Mucosa of descending colon (tissue), 3 donors: ENCODE data around the gene PANK4. TPM values are rescaled to one million over a fixed set of nuclear protein-coding genes. Genes with fewer than 3 reads are reported as not detected.

Experiments
- ATAC-seq: fragments of 200-7000 bp; cut with Tn5 transposase; one replicate; pipeline ENCODE4 v1.9.1; 2020; ENCODE audit warnings: mild to moderate bottlenecking, moderate library complexity
- DNase-seq, 3 donors: peaks; one replicate each; pipeline ENCODE4 v3.0.0-alpha.2; 2020
- H3K36me3 ChIP-seq: fragments of 200-600 bp; one replicate; pipeline ENCODE4 v1.8.0; 2021; ENCODE audit warnings: low read depth, mild to moderate bottlenecking
- H3K4me1 ChIP-seq: fragments of 200-600 bp; one replicate; pipeline ENCODE4 v1.8.0; 2021; ENCODE audit warnings: low read depth, mild to moderate bottlenecking
- H3K4me3 ChIP-seq: fragments of 200-600 bp; one replicate; pipeline ENCODE4 v1.8.0; 2021; ENCODE audit warnings: mild to moderate bottlenecking
- H3K9me3 ChIP-seq: fragments of 200-600 bp; one replicate; pipeline ENCODE4 v1.8.0; 2021; ENCODE audit warnings: mild to moderate bottlenecking
- CTCF ChIP-seq: fragments of 200-600 bp; IDR thresholded peaks from one replicate; pipeline ENCODE4 v1.8.0; 2022; ENCODE audit warnings: antibody characterized with exemption, mild to moderate bottlenecking
- intact Hi-C, 2 donors: fragments of 100-400 bp; cut with DNase I in 1 of 2; cut with micrococcal nuclease in 1 of 2; formaldehyde crosslinking; loops; one replicate each; pipeline versions ENCODE4 v1.11.0 to v1.11.1; 2022; cut with DNase I, micrococcal nuclease
- total RNA-seq, 3 donors: library from RNA; stranded (reverse); fragmentation: NEBNext Ultra II Directional in 2 of 3; extraction: Animal tissue kit (Norgen Biotek cat#: 25700) in 2 of 3; gene quantifications; one replicate each; pipeline versions ENCODE4 v1.2.1 to v1.2.4, GENCODE V29; 2021 to 2023
- donor health status: DM: no; HTN: no; CAD: no; lungs with moderate emphysema.
- donor health status: DM: no; HTN: no; CAD: no.
- donor health status: DM: no; HTN: yes; CAD: no.

PANK4 gene
- total RNA-seq, 3 donors from 2014 or later = 28.1 to 51.6 (median 44.7) TPM

GRCh38 chr1:2486041-2486440 is 40.4 kb downstream of the PANK4 start:
- intact Hi-C loops = no loop called here
- ATAC-seq (no peak), DNase-seq (no peak)
- no peaks in the 10 kb centered on the region for H3K4me1 ChIP-seq
- no peak for TF ChIP-seq CTCF
- H3K9me3 ChIP-seq = no peaks in the 10 kb centered on the region
- no peaks in the 10 kb centered on the region for H3K36me3 ChIP-seq
- no peak overlapping the region for H3K4me3 ChIP-seq

GRCh38 chr1:2483970-2484369 is 42.4 kb downstream of the PANK4 start:
- no peak for DNase-seq
- Histone ChIP-seq H3K4me1 (no peaks in the 10 kb centered on the region), H3K9me3 (no peaks in the 10 kb centered on the region), H3K36me3 (no peaks in the 10 kb centered on the region), H3K4me3 (no peak overlapping the region)
- intact Hi-C loops = no loop called here
- no peak for ATAC-seq
- TF ChIP-seq CTCF = no peak

DNA sequence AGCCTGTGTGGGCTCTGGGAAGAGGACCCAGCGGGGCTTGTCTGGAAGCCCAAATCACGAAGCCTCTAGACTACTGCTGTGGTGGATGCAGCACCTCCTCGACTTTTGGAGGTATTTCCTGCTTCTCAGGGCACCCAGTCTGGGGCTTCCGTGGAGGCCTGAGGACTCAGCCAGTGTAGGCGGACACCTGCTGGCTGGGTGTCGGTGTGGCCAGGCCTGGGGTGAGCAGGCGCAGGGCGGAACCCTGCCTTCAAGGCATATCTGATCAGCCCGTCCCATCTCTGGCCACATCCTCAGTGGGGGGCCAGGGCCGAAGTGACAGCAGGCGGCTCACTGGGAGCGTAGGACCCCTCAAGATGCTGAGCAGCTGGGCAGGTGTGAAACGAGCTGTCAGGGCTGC is 43.4 kb downstream of the PANK4 start:
- no peak for TF ChIP-seq CTCF
- peaks cover 8% of the 10 kb centered on the region for H3K4me1 ChIP-seq
- no peak for ATAC-seq
- DNase-seq = no peak
- H3K36me3 ChIP-seq = no peaks in the 10 kb centered on the region
- no peaks in the 10 kb centered on the region for H3K9me3 ChIP-seq
- intact Hi-C loops = no loop called here
- H3K4me3 ChIP-seq = no peak overlapping the region

- no peaks in the 10 kb centered on the region for H3K9me3 ChIP-seq
- no peak for TF ChIP-seq CTCF
- intact Hi-C loops = no loop called here
- no peak overlapping the region for H3K4me3 ChIP-seq
- ATAC-seq (no peak), DNase-seq (no peak)
- no peaks in the 10 kb centered on the region for H3K36me3 ChIP-seq
- peaks cover 11% of the 10 kb centered on the region for H3K4me1 ChIP-seq
Measured at GRCh38 chr1:2482588-2482987, 43.8 kb downstream of the PANK4 start.

GRCh38 chr1:2481885-2482284 is 44.5 kb downstream of the PANK4 start:
- no peaks in the 10 kb centered on the region for H3K36me3 ChIP-seq
- H3K4me3 ChIP-seq = no peak overlapping the region
- TF ChIP-seq CTCF = no peak
- DNase-seq (no peak), ATAC-seq (no peak)
- H3K9me3 ChIP-seq = no peaks in the 10 kb centered on the region
- peaks cover 11% of the 10 kb centered on the region for H3K4me1 ChIP-seq
- intact Hi-C loops = no loop called here

- H3K4me3 ChIP-seq = no peak overlapping the region
- no peaks in the 10 kb centered on the region for H3K36me3 ChIP-seq
- intact Hi-C loops = no loop called here
- no peak for TF ChIP-seq CTCF
- no peak for DNase-seq
- H3K4me1 ChIP-seq = peaks cover 11% of the 10 kb centered on the region
- no peak for ATAC-seq
- no peaks in the 10 kb centered on the region for H3K9me3 ChIP-seq
Measured at GRCh38 chr1:2480986-2481364, 45.4 kb downstream of the PANK4 start.
